Transverse colon (tissue), 4 donors: ENCODE results near the gene AOX1.

Experiments used
- EP300 ChIP-seq: sonication (generic); formaldehyde crosslinking; IDR thresholded peaks from one replicate; pipeline ENCODE4 v1.6.1; 2017; ENCODE audit warnings: antibody characterized with exemption, low read depth
- POLR2A ChIP-seq: fragments of 450-650 bp; IDR thresholded peaks from one replicate; pipeline ENCODE4 v1.6.1; 2016; ENCODE audit warnings: antibody characterized with exemption, mild to moderate bottlenecking, moderate library complexity
- POLR2AphosphoS5 ChIP-seq, 3 donors: sonication (generic); formaldehyde crosslinking; IDR thresholded peaks; one replicate each; pipeline ENCODE4 v1.6.1; 2016; ENCODE audit warnings: antibody characterized with exemption in 3 of 3
- TF ChIP-seq, protein P1 (sequence below), 5 experiments: fragments of 200-600 bp in 3 of 5; fragments of 450-650 bp in 2 of 5; sonication (generic) in 3 of 5; IDR thresholded peaks; 1 replicate in 2 of 5; 2 replicates in 3 of 5; pipeline ENCODE4 v1.5.1; 2016 to 2017; ENCODE audit warnings: antibody characterized with exemption in 5 of 5, inconsistent platforms in 3 of 5, mild to moderate bottlenecking in 2 of 5, moderate library complexity in 1 of 5

DNA sequence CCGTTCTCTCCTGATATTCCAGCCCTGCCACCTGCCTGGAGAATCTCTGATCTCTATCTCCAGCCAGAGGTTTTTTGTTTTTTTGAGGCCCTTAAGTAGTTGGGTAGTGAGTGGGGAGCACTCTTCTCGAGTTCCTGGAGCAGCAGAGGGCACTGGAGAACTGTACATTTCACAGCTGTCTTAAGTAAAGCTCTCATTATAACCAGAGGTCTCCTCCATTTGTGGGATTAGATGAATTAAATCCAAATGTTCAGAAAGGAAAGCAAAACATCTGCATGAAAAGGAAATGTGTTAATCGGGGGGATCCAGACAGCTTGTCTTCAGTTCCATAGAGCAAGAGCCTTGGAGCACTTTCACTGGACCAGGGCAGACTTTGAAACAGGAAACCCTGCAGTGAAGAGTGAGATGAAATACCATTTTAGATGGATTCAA lies 32.8 kb downstream of the AOX1 start:
- TF ChIP-seq POLR2AphosphoS5 (IDR thresholded peaks at IDR 0.05) (no peak), POLR2A (no peak), EP300 (no peak)
- TF ChIP-seq, protein P1, sequence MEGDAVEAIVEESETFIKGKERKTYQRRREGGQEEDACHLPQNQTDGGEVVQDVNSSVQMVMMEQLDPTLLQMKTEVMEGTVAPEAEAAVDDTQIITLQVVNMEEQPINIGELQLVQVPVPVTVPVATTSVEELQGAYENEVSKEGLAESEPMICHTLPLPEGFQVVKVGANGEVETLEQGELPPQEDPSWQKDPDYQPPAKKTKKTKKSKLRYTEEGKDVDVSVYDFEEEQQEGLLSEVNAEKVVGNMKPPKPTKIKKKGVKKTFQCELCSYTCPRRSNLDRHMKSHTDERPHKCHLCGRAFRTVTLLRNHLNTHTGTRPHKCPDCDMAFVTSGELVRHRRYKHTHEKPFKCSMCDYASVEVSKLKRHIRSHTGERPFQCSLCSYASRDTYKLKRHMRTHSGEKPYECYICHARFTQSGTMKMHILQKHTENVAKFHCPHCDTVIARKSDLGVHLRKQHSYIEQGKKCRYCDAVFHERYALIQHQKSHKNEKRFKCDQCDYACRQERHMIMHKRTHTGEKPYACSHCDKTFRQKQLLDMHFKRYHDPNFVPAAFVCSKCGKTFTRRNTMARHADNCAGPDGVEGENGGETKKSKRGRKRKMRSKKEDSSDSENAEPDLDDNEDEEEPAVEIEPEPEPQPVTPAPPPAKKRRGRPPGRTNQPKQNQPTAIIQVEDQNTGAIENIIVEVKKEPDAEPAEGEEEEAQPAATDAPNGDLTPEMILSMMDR (IDR thresholded peaks at IDR 0.05) = no peak
